ENCODE results near the gene RNASE13.

- TF ChIP-seq CTCF (IDR thresholded peaks at IDR 0.05) (peak; percentile 89), PBX3 (IDR thresholded peaks at IDR 0.05) (peak; percentile 86), TCF12 (IDR thresholded peaks at IDR 0.05) (no peak), MAX (IDR thresholded peaks at IDR 0.05; ENCODE audit: low read depth) (no peak), REST (IDR thresholded peaks at IDR 0.05; ENCODE audit: low read depth, low read length) (no peak), USF1 (IDR thresholded peaks at IDR 0.05; ENCODE audit: borderline replicate concordance, low read depth) (no peak), MXI1 (IDR thresholded peaks at IDR 0.05; ENCODE audit: low read depth, low read length) (no peak), GATA2 (CRISPR knock-in tag; IDR thresholded peaks at IDR 0.05) (no peak)
Observed at GRCh38 chr14:21014761-21015190, 19.8 kb downstream of the RNASE13 start.
